Endothelial cell of umbilical vein (primary cell): ENCODE data around the gene TXN. TPM values are rescaled to one million over a fixed set of nuclear protein-coding genes. Genes with fewer than 3 reads are reported as not detected.

Experiments
- BruUV-seq: library from RNA; stranded (reverse); fragments of 400-500 nt; replicated peaks from 2 replicates; lab custom pipeline; 2021; lab: Mats Ljungman, UMichigan
- CTCF ChIA-PET: fragments of 300-600, 350-600 bp; sonication (Branson Sonifier 250); formaldehyde crosslinking; loops from one replicate; lab custom pipeline; 2021; ENCODE audit warnings: antibody characterized with exemption, inconsistent platforms; lab: Charles Lee
- POLR2A ChIA-PET: fragments of 300-600, 350-600 bp; sonication (Branson Sonifier 250); formaldehyde crosslinking; loops from one replicate; lab custom pipeline; 2021; ENCODE audit warnings: antibody characterized with exemption, inconsistent platforms; lab: Charles Lee
- DNase-seq: peaks from one replicate; pipeline ENCODE4 v3.0.0-alpha.2; 2011; ENCODE audit warnings: low read depth, low spot score
- FAIRE-seq: peaks from 2 replicates; lab custom pipeline; 2011; peaks lifted over from hg19 to GRCh38; lab: Jason Lieb, UNC
- H2AFZ ChIP-seq: 2 replicates; pipeline ENCODE4 v1.6.0; 2012; ENCODE audit warnings: low read depth, low read length, control low read depth, inconsistent platforms
- H3K27ac ChIP-seq: 2 replicates; pipeline ENCODE4 v1.5.1; 2011; ENCODE audit warnings: low read depth, mild to moderate bottlenecking, control low read depth, low read length, moderate library complexity; ENCODE audit not compliant: insufficient read depth
- H3K27me3 ChIP-seq, 2 experiments: 2 replicates each; pipeline versions ENCODE4 v1.6.0 to v1.6.1; 2011; ENCODE audit warnings: low read length in 2 of 2, mixed read lengths in 1 of 2; ENCODE audit not compliant: control insufficient read depth in 2 of 2, insufficient read depth in 2 of 2
- H3K36me3 ChIP-seq, 2 experiments: 2 replicates in 1 of 2; 3 replicates in 1 of 2; pipeline ENCODE4 v1.5.1; 2011; ENCODE audit warnings: low read length in 2 of 2, mild to moderate bottlenecking in 1 of 2, moderate library complexity in 1 of 2; ENCODE audit not compliant: control insufficient read depth in 2 of 2, insufficient read depth in 2 of 2; ENCODE audit errors: extremely low read depth in 1 of 2
- H3K4me1 ChIP-seq: 3 replicates; pipeline ENCODE4 v1.5.1; 2011; ENCODE audit warnings: mild to moderate bottlenecking, low read length; ENCODE audit not compliant: control insufficient read depth, insufficient read depth; ENCODE audit errors: extremely low read depth
- H3K4me2 ChIP-seq: 2 replicates; pipeline ENCODE4 v1.6.1; 2011; ENCODE audit warnings: low read length, control low read depth, mixed read lengths; ENCODE audit not compliant: insufficient read depth
- H3K4me3 ChIP-seq, 3 experiments: fragments of 200-600 bp in 1 of 3; sonication (generic), shearing (Covaris generic) in 1 of 3; replicated peaks in 1 of 3; 2 replicates each; pipeline ENCODE4 v1.5.1; 2011 to 2016; ENCODE audit warnings: control low read depth in 3 of 3, low read length in 3 of 3, mild to moderate bottlenecking in 2 of 3, inconsistent platforms in 1 of 3, low read depth in 1 of 3, moderate library complexity in 1 of 3; ENCODE audit not compliant: insufficient read depth in 1 of 3
- H3K79me2 ChIP-seq: 2 replicates; pipeline ENCODE4 v1.6.0; 2012; ENCODE audit warnings: low read length, inconsistent platforms; ENCODE audit not compliant: control insufficient read depth, insufficient read depth
- H3K9ac ChIP-seq: replicated peaks from 2 replicates; pipeline ENCODE3; 2011; ENCODE audit warnings: low read length, control low read depth; ENCODE audit not compliant: insufficient read depth; ENCODE audit errors: extremely low read depth
- H3K9me1 ChIP-seq: replicated peaks from 3 replicates; pipeline ENCODE4 v1.6.0; 2011; ENCODE audit warnings: mild to moderate bottlenecking, low read length; ENCODE audit not compliant: control insufficient read depth, insufficient read depth; ENCODE audit errors: extremely low read depth
- H3K9me3 ChIP-seq: replicated peaks from 2 replicates; pipeline ENCODE4 v1.5.1; 2012; ENCODE audit warnings: low read length, inconsistent platforms; ENCODE audit not compliant: control insufficient read depth, insufficient read depth
- H4K20me1 ChIP-seq: replicated peaks from 2 replicates; pipeline ENCODE3; 2011; ENCODE audit warnings: mild to moderate bottlenecking, low read length; ENCODE audit not compliant: control insufficient read depth, insufficient read depth; ENCODE audit errors: extremely low read depth
- EZH2 ChIP-seq: IDR thresholded peaks from 2 replicates; pipeline ENCODE4 v1.6.1; 2012; ENCODE audit warnings: borderline replicate concordance, low read depth, mild to moderate bottlenecking, moderate library complexity, low read length, inconsistent platforms; ENCODE audit not compliant: severe bottlenecking
- FOS ChIP-seq: IDR thresholded peaks from 2 replicates; pipeline ENCODE4 v1.6.1; 2011; ENCODE audit warnings: mild to moderate bottlenecking, low read length, moderate library complexity, borderline replicate concordance; ENCODE audit not compliant: insufficient read depth
- GATA2 ChIP-seq: IDR thresholded peaks from 2 replicates; pipeline ENCODE4 v1.7.0; 2011; ENCODE audit warnings: low read depth, mild to moderate bottlenecking, moderate library complexity, mixed read lengths, low read length; ENCODE audit not compliant: insufficient read length, insufficient read depth
- JUN ChIP-seq: IDR thresholded peaks from 2 replicates; pipeline ENCODE4 v1.6.1; 2011; ENCODE audit warnings: borderline replicate concordance, low read depth; ENCODE audit not compliant: insufficient read length, insufficient read depth
- MYC ChIP-seq: IDR thresholded peaks from one replicate; pipeline ENCODE4 v1.6.1; 2011; ENCODE audit warnings: mild to moderate bottlenecking, low read depth, low read length
- POLR2A ChIP-seq: IDR thresholded peaks from 2 replicates; pipeline ENCODE4 v1.6.1; 2012; ENCODE audit warnings: low read depth, mild to moderate bottlenecking, control low read depth, low read length
- POLR2AphosphoS5 ChIP-seq: IDR thresholded peaks from 2 replicates; pipeline ENCODE4 v1.6.1; 2012; ENCODE audit warnings: low read depth, mild to moderate bottlenecking, control low read depth, low read length, moderate library complexity; ENCODE audit not compliant: insufficient read depth
- dilution Hi-C: fragments of 300-500 bp; cut with MboI; formaldehyde crosslinking; loops from one replicate; pipeline ENCODE4 v1.15.0; 2019; ENCODE audit warnings: low sequenced_read_pairs; ENCODE audit not compliant: extremely low pct_ligation_motif_present
- intact Hi-C: fragments of 100-400 bp; cut with micrococcal nuclease; formaldehyde crosslinking; loops from one replicate; pipeline ENCODE4 v1.10.0; 2022
- polyA plus RNA-seq, 4 experiments: library from polyadenylated mRNA; depleted of rRNA in 3 of 4; stranded (reverse) in 3 of 4; unstranded in 1 of 4; fragments of >200 nt; gene quantifications; 2 replicates each; pipeline versions ENCODE4 v1.2.1 to v1.2.3, GENCODE V29; 2011 to 2012; ENCODE audit warnings: missing spikeins in 1 of 4
- total RNA-seq: library from RNA; stranded (reverse); gene quantifications from 2 replicates; pipeline ENCODE4 v1.2.3, GENCODE V29; 2021
- TF ChIP-seq, protein P1 (sequence below): IDR thresholded peaks from 2 replicates; pipeline ENCODE4 v1.6.1; 2011; ENCODE audit not compliant: insufficient read depth, insufficient read length
- TF ChIP-seq, protein P2 (sequence below), 2 donors: IDR thresholded peaks; 1 replicate in 1 of 2; 2 replicates in 1 of 2; pipeline ENCODE4 v1.5.1; 2011; ENCODE audit warnings: low read length in 2 of 2, mild to moderate bottlenecking in 2 of 2, moderate library complexity in 2 of 2, control low read depth in 1 of 2, inconsistent platforms in 1 of 2, low read depth in 1 of 2; ENCODE audit not compliant: insufficient read depth in 1 of 2; ENCODE audit errors: extremely low read depth in 1 of 2

The TXN gene
- total and polyA plus RNA-seq, 2 donors (not counting 3 experiments of a cell fraction or from before 2014, with no cell fraction given), result 280 to 373 TPM

DNA sequence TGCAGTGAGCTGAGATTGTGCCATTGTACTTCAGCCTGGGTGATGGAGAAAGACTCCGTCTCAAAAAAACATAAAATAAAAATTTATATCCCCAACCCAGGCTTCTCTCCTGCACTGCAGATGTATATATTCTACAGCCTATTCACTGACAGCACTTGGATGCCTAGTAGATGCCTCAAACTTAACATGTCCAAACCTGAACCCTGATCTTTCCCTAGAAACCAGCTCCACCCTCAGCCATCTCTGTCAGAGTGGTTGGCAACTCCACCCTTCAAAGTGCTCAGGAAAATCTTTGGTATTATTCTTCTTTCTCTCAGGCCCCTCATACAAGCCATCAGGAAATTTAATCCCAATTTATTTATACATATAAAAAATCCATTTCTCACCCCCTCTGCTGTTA, 36.9 kb upstream of the TXN start:
- Histone ChIP-seq H3K4me2 (no peak overlapping the region), H4K20me1 (no peaks in the 10 kb centered on the region), H3K27ac (no peak overlapping the region), H3K9me3 (no peaks in the 10 kb centered on the region), H3K27me3 (no peaks in the 10 kb centered on the region), H3K9ac (no peak overlapping the region), H3K36me3 (no peaks in the 10 kb centered on the region), H2AFZ (no peak overlapping the region), H3K9me1 (no peaks in the 10 kb centered on the region), H3K79me2 (no peaks in the 10 kb centered on the region), H3K4me1 (no peaks in the 10 kb centered on the region), H3K4me3 (no peak overlapping the region)
- no TSS peak for BruUV-seq
- CTCF ChIA-PET, result interaction anchor here (0.7 kb wide), 1 partner anchor 13 kb away, joined by 3 read pairs; no protein-coding TSS in a partner anchor
- POLR2A ChIA-PET, result no interaction called here
- intact Hi-C loops (no loop called here), dilution Hi-C loops (no loop called here)
- TF ChIP-seq, protein P1, sequence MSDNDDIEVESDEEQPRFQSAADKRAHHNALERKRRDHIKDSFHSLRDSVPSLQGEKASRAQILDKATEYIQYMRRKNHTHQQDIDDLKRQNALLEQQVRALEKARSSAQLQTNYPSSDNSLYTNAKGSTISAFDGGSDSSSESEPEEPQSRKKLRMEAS, result no peak
- TF ChIP-seq MYC (no peak), POLR2A (no peak), JUN (no peak), EZH2 (no peak), GATA2 (no peak), FOS (no peak), POLR2AphosphoS5 (no peak)
- TF ChIP-seq, protein P2, sequence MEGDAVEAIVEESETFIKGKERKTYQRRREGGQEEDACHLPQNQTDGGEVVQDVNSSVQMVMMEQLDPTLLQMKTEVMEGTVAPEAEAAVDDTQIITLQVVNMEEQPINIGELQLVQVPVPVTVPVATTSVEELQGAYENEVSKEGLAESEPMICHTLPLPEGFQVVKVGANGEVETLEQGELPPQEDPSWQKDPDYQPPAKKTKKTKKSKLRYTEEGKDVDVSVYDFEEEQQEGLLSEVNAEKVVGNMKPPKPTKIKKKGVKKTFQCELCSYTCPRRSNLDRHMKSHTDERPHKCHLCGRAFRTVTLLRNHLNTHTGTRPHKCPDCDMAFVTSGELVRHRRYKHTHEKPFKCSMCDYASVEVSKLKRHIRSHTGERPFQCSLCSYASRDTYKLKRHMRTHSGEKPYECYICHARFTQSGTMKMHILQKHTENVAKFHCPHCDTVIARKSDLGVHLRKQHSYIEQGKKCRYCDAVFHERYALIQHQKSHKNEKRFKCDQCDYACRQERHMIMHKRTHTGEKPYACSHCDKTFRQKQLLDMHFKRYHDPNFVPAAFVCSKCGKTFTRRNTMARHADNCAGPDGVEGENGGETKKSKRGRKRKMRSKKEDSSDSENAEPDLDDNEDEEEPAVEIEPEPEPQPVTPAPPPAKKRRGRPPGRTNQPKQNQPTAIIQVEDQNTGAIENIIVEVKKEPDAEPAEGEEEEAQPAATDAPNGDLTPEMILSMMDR (IDR thresholded peaks at IDR 0.05; ENCODE audit: extremely low read depth in 1 of 2, insufficient read depth in 1 of 2, low read depth in 1 of 2, low read length in 2 of 2), result no peak
- FAIRE-seq, result no peak
- no peak for DNase-seq
